GM21423 (cell line): ENCODE data around the gene SERF2.
A peak's percentile ranks its signal among the peaks of the same experiment; 100 is the strongest.

Experiments used
- ATAC-seq: cut with Tn5 transposase; IDR thresholded peaks from one replicate; pipeline ENCODE4 v1.9.1; 2021; ENCODE audit warnings: mild to moderate bottlenecking, moderate library complexity; ENCODE audit not compliant: unreplicated experiment

SERF2 gene

DNA sequence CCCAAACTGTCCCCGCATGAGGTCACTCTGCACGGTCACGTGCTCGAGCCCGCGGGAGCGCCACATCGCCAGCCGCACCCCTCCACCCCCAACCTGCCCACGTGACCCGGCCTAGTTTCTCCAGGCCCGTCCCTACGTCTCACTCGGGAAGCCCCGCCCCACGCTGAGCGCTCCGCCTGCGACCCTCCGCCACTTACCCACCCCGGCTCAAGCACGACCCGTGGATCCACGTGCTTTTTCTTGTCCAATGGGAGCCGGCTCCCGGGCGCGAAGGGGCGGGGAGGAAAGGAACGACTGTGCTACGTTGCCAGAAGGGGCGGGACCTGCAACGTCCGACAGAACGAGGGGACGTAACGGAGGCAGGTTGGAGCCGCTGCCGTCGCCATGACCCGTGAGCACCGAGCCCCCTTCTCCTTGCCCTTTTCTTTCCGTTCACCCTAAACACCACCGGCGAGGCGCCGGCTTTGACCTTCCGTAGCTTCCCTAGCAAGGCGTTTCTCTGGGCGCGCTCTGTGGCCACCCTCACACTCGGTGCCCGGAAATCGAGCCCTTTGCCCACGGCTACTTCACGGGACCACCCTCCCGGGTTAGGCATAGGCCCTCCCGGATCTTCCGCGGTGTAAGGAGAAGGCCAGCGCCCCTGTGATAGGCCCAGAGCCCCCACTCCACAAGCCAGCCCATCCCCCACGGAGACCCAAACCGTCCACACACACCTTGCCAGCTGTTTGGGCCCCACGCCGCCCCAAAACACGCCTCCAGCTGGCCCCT, at the start of gene SERF2:
TSS of gene SERF2 (plus strand) at position 328 of the 768 bp plus-strand sequence. CDS start at position 385, 57 bp downstream.
- ATAC-seq: peak; percentile 89

- peak; percentile 78 for ATAC-seq
Observed at GRCh38 chr15:43746245-43746902, 45.7 kb upstream of the SERF2 start, which contains the start of gene PDIA3. PDIA3 (plus strand) TSS chr15:43746438; CDS start chr15:43746540, 102 bp downstream.

DNA sequence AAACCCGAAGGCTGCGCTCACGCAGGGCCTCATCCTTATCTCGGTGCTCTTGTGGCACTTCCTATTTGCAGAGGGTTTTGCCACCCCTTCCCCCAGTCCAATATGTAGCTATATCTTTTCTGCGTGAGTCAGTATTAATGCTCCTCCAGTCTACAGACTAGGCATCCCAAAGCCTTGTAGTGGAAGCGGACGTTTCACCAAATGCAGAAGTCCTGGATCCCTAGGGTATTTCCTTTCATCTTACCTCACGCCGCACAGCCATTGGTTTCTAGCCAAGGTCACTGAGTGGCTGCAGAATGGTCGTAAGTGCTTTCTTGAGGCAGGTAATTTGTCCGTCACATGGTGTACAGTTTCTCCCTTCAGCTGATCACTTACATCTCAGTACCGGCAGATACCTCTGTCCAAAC, 45.2 kb upstream of the SERF2 start:
- ATAC-seq: peak; percentile 9

DNA sequence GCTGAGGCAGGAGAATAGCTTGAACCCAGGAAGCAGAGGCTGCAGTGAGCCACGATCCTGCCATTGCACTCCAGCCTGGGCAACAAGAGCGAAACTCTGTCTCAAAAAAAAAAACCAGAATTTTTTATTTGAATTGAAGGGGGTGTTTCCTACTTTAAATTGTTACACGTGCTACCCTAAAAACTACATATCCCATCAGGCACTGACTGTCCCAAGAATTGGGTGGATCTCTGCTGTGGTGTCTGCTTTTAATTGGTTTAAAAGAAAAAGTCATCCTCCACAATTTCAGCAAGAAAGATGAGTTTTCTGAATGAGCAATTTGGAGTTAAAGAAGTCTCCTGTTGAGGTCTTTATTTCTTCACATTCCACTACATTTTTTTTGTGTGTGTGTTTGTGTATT, 43.7 kb upstream of the SERF2 start:
- ATAC-seq: no peak

GRCh38 chr15:43749690-43750345, 42.3 kb upstream of the SERF2 start:
- peak; percentile 48 for ATAC-seq

DNA sequence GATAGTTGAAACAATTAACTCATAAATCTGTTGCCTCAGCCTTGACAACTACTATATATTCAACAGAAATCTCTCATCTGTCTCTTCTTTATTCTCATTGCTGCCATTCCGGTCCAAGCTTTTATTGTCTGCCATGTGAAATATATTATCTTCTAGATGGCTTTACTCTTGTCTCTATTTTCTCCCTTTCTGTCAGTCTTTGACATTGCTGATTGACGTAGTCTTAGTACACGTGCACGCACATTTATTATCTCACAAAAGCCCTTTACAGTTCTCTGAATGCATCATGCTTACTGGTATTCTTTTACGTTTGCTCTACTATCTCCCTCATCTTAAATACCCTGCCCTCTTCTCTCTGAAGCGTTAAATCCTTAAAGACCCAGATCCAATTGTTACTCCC, 40.2 kb upstream of the SERF2 start:
- no peak for ATAC-seq

- no peak for ATAC-seq
Observed at GRCh38 chr15:43762824-43763223, 29.3 kb upstream of the SERF2 start.

DNA sequence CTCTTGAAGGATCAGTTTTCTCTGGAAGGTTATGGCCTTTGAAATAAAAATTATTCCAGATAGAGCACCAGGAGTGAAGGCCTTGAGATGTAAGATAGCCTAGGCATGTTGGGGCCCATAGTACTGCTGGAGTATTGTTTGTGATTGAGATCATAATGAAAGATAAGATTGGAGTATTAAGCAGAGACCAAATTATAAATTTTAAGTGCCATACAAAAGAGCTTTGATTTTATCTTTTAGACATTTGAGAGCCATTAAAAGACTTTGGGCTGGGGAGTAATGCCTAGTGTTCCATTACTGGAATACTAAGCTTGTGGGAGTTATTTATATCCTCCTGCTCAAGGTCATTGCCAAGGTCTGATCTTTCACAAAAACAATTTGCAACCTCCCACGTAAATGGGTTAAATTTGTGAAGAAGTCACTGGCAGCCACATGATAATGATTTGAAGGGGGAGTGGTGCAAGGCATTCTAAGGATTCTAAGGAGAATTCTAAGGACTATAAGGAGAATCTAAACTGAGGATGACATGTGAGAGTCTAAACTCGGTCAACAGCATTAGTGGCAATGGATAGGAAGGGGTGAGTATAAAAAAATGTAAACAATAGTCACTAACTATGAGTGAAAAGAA, 28.2 kb upstream of the SERF2 start:
- no peak for ATAC-seq

DNA sequence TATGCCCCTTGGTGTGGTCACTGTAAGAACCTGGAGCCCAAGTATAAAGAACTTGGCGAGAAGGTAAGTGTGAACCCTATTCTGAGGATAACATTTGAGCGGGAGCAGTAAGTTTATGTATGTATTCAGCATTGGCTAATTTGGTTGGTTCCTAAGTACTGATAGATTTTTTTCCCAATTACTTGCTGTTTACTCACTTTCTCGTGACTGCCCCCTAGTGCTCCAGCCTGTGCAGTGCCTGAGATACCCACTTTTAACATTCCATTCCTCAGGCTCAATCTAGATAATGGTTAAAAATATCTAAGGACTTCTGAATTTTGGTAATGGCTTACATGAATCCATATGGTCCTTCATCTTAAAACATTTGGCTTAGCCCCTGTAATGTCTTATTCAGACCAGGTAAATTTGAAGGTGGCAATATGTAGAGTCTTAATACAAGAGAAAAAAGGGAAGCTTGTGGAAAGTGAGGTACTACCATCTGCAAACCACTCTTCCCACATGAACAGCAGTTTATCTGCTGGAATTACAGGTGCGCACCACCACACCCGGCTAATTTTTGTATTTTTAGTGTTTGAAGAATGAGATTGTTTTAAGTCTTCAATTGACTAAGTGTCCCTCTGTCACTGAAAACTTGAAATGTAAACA, 22.4 kb upstream of the SERF2 start:
- ATAC-seq: no peak

DNA sequence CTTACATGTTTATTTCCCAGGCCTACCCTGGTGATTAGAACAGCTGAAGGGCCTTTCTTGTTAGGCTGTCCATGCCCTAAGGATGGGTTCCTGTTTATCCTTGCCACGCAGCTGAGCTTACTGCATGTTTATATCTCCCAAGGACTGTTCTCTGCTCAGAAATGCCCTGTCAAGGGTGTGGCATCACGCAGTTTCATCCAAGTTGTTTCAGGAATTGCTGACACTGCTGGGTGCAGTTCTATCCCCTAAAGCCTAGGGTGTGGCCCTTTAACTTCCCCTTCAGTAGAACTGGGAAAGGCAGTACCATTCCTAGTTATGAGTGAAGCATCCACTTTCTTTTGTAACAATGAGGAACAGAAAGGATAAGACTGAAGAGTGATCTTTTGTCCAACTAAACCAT, 20.3 kb upstream of the SERF2 start:
- no peak for ATAC-seq

DNA sequence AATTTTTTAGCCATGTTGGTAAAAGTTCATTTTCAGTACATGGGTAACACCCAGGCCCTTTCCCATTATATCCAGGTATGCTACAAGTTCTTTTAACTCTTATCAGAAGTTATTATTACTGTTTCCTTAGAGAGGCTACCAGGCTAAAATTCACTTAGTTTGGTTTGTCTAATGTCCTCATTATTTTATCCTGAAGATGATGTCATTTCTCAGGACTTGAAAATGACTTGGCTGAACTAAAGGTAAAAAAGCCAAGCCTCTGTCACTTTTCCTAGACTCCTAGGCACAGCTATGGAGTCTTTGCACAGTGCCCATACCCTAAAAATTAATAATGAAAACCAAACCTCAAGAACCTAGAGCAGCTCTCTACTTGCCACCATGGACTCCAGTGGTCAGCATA, 19.5 kb upstream of the SERF2 start:
- ATAC-seq: no peak

DNA sequence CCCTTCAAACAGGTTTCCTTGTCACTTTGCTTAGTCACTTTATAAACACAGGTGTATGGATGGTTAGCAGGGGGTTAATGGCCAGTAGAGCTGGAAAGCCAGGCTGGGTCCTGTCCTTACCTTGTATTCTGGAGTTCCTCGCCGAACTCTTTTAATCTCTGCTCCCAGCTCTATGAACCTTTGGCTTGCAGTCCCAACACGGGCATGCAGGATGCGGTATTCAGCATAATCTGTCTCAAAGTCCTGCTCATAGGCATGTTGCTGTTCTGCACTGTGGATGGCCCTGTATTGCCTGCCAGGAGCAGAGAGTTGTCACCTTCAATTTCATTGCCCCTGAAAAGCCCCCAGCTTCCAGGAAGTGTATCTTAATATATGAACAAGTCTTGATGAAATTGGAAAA, 18.1 kb upstream of the SERF2 start:
- ATAC-seq: no peak

GRCh38 chr15:43775411-43775965, 16.6 kb upstream of the SERF2 start:
- ATAC-seq: no peak

DNA sequence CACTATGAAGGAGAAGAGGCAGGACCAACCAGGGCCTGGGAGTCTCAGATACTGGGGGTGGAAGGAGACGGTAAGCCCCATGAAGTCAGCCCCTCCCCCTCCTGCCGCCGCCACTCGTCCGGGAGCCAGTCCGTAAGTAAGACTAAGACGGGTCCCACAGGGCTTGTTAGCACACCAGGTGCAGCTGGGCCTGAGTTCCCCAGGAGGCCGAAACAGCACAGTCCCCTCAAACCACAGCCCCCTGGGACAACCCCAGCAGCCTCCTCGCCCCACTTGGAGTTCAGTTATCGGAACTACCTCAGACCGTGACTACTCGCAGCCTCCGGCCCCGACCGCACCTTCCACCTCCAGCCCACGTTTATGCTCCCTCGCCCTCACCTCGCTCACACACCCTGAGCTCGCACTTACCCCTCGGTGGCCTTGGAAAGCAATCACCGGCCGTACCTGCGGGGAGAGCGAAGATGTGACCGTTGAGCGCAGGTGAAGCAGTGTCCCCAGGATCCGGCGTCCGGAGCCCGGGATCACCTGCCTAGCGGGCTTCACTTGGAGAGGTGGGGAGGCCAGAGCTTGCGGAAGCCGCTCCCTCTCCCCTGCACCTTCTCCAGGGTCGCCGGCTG, 15.9 kb upstream of the SERF2 start:
- peak; percentile 71 for ATAC-seq

GRCh38 chr15:43776718-43777266, 15.3 kb upstream of the SERF2 start, which contains the start of gene ELL3:
ELL3 (minus strand) TSS chr15:43776966; CDS start chr15:43776901, 65 bp downstream.
- ATAC-seq: peak; percentile 29

DNA sequence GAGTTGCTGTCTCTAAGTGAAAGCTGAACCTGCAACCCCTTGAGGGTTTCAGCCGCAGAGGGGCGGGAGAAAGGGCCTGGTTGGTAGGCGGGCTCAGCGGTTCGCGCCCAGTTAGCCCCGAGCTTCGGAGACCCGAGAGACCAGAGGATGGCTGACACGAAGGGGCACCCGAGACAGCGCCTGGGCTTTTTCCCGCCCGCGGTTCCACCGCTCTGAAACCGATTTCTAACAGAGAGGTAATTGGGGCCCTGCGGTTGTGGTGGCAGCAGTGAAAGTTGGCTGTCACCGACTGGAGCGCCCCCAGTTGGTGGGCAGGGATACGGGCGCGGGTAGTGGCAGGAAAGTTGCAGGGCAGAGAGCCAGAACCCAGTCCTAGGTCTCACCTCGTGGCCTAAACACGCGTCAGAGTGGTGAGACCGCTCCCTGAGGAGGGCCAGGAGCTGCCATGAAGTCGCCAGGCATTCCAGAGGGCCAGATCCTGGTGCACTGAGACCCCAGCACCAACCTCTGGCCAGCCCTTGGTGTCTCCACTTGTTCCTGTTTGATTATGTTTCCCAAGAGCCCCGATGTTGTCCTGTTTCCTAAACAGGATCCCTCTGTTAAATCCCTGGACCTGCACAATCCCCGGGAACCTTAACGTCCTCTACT, 14.7 kb upstream of the SERF2 start:
- ATAC-seq: peak; percentile 58

GRCh38 chr15:43779016-43779415, 13.1 kb upstream of the SERF2 start:
- ATAC-seq: no peak

GRCh38 chr15:43789409-43789808, 2.7 kb upstream of the SERF2 start:
- no peak for ATAC-seq
